WTC11 (cell line): ENCODE results near the gene IGFALS. TPM values are rescaled to one million over a fixed set of nuclear protein-coding genes. Genes with fewer than 3 reads are reported as not detected.

ENCODE experiments used
- ATAC-seq: fragments of 200-7000 bp; cut with Tn5 transposase; 2 replicates; pipeline ENCODE4 v1.10.0; 2021; ENCODE audit warnings: mild to moderate bottlenecking, moderate library complexity
- CTCF ChIA-PET: fragments of 300-600 bp; sonication (Branson Sonifier 250); formaldehyde crosslinking; loops from one replicate; lab custom pipeline; 2021; ENCODE audit warnings: antibody characterized with exemption; lab: Charles Lee
- POLR2A ChIA-PET: fragments of 350-600 bp; sonication (Branson Sonifier 250); formaldehyde crosslinking; loops from one replicate; lab custom pipeline; 2021; ENCODE audit warnings: antibody characterized with exemption; lab: Charles Lee
- DNase-seq: peaks from one replicate; pipeline ENCODE4 v3.0.0; 2021; ENCODE audit warnings: low spot score
- H3K27ac Mint-ChIP-seq: 2 replicates; pipeline ENCODE4 v1.8.0; 2021; ENCODE audit warnings: mixed read lengths
- H3K27me3 Mint-ChIP-seq: 2 replicates; pipeline ENCODE4 v1.8.0; 2021; ENCODE audit warnings: low read depth, mild to moderate bottlenecking, moderate library complexity, mixed read lengths
- H3K36me3 Mint-ChIP-seq: 2 replicates; pipeline ENCODE4 v1.8.0; 2021; ENCODE audit warnings: mixed read lengths
- H3K4me1 Mint-ChIP-seq: 2 replicates; pipeline ENCODE4 v1.8.0; 2022; ENCODE audit warnings: mixed read lengths
- H3K4me3 Mint-ChIP-seq: 2 replicates; pipeline ENCODE4 v1.8.0; 2021; ENCODE audit warnings: mild to moderate bottlenecking, moderate library complexity, mixed read lengths
- H3K9me3 Mint-ChIP-seq: 2 replicates; pipeline ENCODE4 v1.8.0; 2021; ENCODE audit warnings: mixed read lengths
- CREM ChIP-seq: sonication (generic); formaldehyde crosslinking; IDR thresholded peaks from 2 replicates; pipeline ENCODE4 v1.8.1; 2022; ENCODE audit warnings: mild to moderate bottlenecking, missing genetic modification reagents, moderate library complexity
- ETV6 ChIP-seq: sonication (generic); formaldehyde crosslinking; IDR thresholded peaks from 2 replicates; pipeline ENCODE4 v1.8.1; 2022; ENCODE audit warnings: mild to moderate bottlenecking, missing genetic modification reagents
- FOXJ3 ChIP-seq: sonication (generic); formaldehyde crosslinking; IDR thresholded peaks from 2 replicates; pipeline ENCODE4 v1.9.0; 2021; ENCODE audit warnings: missing genetic modification reagents, mild to moderate bottlenecking, borderline replicate concordance
- FOXK1 ChIP-seq: sonication (generic); formaldehyde crosslinking; IDR thresholded peaks from 2 replicates; pipeline ENCODE4 v1.8.0; 2022; ENCODE audit warnings: mild to moderate bottlenecking, moderate library complexity, missing genetic modification reagents
- FOXP1 ChIP-seq: sonication (generic); formaldehyde crosslinking; IDR thresholded peaks from 2 replicates; pipeline ENCODE4 v1.8.0; 2022; ENCODE audit warnings: missing genetic modification reagents, mild to moderate bottlenecking, moderate library complexity, borderline replicate concordance
- GTF2I ChIP-seq: fragments of 250-450 bp; sonication (Bioruptor Pico); conservative IDR thresholded peaks from 2 replicates; pipeline ENCODE4 v1.4.0; 2021; ENCODE audit warnings: mild to moderate bottlenecking
- KAT7 ChIP-seq: sonication (generic); formaldehyde crosslinking; IDR thresholded peaks from 2 replicates; pipeline ENCODE4 v1.8.1; 2023; ENCODE audit warnings: missing genetic modification reagents, mild to moderate bottlenecking, borderline replicate concordance
- NR1H2 ChIP-seq: sonication (generic); formaldehyde crosslinking; IDR thresholded peaks from 2 replicates; pipeline ENCODE4 v1.9.0; 2021; ENCODE audit warnings: mild to moderate bottlenecking, moderate library complexity, missing genetic modification reagents
- NR3C1 ChIP-seq: sonication (generic); formaldehyde crosslinking; conservative IDR thresholded peaks from 2 replicates; pipeline ENCODE4 v1.8.1; 2023; ENCODE audit warnings: low read depth, mild to moderate bottlenecking, missing genetic modification reagents
- OVOL2 ChIP-seq: fragments of 250-450 bp; sonication (Bioruptor Pico); IDR thresholded peaks from 2 replicates; pipeline ENCODE4 v1.9.0; 2021; ENCODE audit warnings: mild to moderate bottlenecking, borderline replicate concordance
- RORB ChIP-seq: fragments of 250-450 bp; sonication (Bioruptor Pico); IDR thresholded peaks from 2 replicates; pipeline ENCODE4 v1.9.0; 2021; ENCODE audit warnings: mild to moderate bottlenecking
- SOX15 ChIP-seq: fragments of 250-450 bp; sonication (Bioruptor Pico); IDR thresholded peaks from 2 replicates; pipeline ENCODE4 v1.9.0; 2021; ENCODE audit warnings: mild to moderate bottlenecking
- TEAD4 ChIP-seq: sonication (generic); formaldehyde crosslinking; IDR thresholded peaks from 2 replicates; pipeline ENCODE4 v1.8.0; 2022; ENCODE audit warnings: mild to moderate bottlenecking, missing genetic modification reagents
- ZNF121 ChIP-seq: sonication (generic); formaldehyde crosslinking; IDR thresholded peaks from 2 replicates; pipeline ENCODE4 v1.8.0; 2023; ENCODE audit warnings: missing genetic modification reagents
- ZNF138 ChIP-seq: sonication (generic); formaldehyde crosslinking; conservative IDR thresholded peaks from 2 replicates; pipeline ENCODE4 v1.8.1; 2022; ENCODE audit warnings: mild to moderate bottlenecking, moderate library complexity, missing genetic modification reagents
- ZNF219 ChIP-seq: sonication (generic); formaldehyde crosslinking; IDR thresholded peaks from 2 replicates; pipeline ENCODE4 v1.8.0; 2023; ENCODE audit warnings: missing genetic modification reagents, mild to moderate bottlenecking, borderline replicate concordance
- ZNF317 ChIP-seq: sonication (generic); formaldehyde crosslinking; IDR thresholded peaks from 2 replicates; pipeline ENCODE4 v1.8.1; 2023; ENCODE audit warnings: low read depth, mild to moderate bottlenecking, moderate library complexity, missing genetic modification reagents, borderline replicate concordance
- ZNF416 ChIP-seq: fragments of 250-450 bp; sonication (Bioruptor Pico); IDR thresholded peaks from 2 replicates; pipeline ENCODE4 v1.9.0; 2021; ENCODE audit warnings: mild to moderate bottlenecking, inconsistent platforms
- ZNF423 ChIP-seq: fragments of 250-450 bp; sonication (Bioruptor Pico); IDR thresholded peaks from 2 replicates; pipeline ENCODE4 v2.1.2; 2022; ENCODE audit warnings: mild to moderate bottlenecking, moderate library complexity
- total RNA-seq: library from RNA; stranded (reverse); gene quantifications from 3 replicates; pipeline ENCODE4 v1.2.3, GENCODE V29; 2021
- TF ChIP-seq, protein P1 (sequence below): sonication (generic); formaldehyde crosslinking; IDR thresholded peaks from 2 replicates; pipeline ENCODE4 v1.8.1; 2023; ENCODE audit warnings: mild to moderate bottlenecking, moderate library complexity, missing genetic modification reagents
- TF ChIP-seq, protein P2 (sequence below): fragments of 200-600 bp; IDR thresholded peaks from 2 replicates; pipeline ENCODE4 v1.8.0; 2022; ENCODE audit warnings: antibody characterized with exemption
- TF ChIP-seq, protein P3 (sequence below): sonication (generic); formaldehyde crosslinking; IDR thresholded peaks from 2 replicates; pipeline ENCODE4 v1.8.0; 2022; ENCODE audit warnings: mild to moderate bottlenecking, missing genetic modification reagents
- TF ChIP-seq, protein P4 (sequence below): sonication (generic); formaldehyde crosslinking; IDR thresholded peaks from 2 replicates; pipeline ENCODE4 v1.8.1; 2023; ENCODE audit warnings: mild to moderate bottlenecking, missing genetic modification reagents, moderate library complexity
- TF ChIP-seq, protein P5 (sequence below): fragments of 250-450 bp; sonication (Bioruptor Pico); IDR thresholded peaks from 2 replicates; pipeline ENCODE4 v1.9.0; 2021; ENCODE audit warnings: moderate library complexity, mild to moderate bottlenecking, inconsistent platforms, borderline replicate concordance
- TF ChIP-seq, protein P6 (sequence below): sonication (generic); formaldehyde crosslinking; IDR thresholded peaks from 2 replicates; pipeline ENCODE4 v1.8.1; 2022; ENCODE audit warnings: missing genetic modification reagents, borderline replicate concordance

Gene IGFALS
- total RNA-seq, 1 experiment from 2014 or later, result not detected

DNA sequence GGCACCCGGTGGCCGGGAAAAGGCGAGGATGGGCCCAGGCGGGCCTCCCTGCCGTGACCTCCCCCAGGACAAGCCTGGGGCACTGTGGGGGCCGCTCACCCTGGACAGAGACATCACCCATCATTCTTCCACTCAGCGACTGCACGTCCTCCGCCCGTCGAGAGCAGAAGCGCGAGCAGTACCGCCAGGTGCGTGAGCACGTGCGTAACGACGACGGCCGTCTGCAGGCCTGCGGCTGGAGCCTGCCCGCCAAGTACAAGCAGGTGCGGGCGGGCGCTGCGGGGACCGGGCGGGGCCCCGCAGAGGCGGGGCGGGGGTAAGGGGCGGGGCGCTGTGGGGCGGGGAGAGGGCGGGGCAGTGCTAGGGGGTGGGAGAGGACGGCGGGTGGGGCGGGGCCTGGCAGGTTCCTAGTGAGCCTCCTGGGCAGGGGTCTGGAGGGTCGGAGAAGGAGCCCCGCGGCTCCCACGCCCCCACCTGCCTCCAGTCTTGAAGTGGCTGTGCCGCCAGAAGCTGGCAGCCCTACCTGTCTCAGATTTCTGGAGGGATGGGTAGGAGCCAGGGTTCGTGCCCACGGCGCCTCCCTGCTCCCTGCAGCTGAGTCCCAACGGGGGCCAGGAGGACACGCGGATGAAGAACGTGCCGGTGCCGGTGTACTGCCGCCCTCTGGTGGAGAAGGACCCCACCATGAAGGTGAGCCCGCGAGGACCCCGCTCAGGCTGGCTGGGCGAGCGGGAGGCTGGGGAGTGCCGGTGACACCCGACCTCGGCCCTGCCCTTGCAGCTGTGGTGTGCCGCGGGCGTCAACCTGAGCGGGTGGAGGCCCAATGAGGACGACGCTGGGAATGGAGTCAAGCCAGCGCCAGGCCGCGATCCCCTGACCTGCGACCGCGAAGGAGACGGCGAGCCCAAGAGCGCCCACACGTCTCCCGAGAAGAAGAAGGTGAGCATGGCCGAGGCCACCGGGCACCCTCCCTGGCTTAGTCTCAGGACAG is 29.7 kb downstream of the IGFALS start (continued):
- peak; percentile 91 for TF ChIP-seq FOXP1 (CRISPR knock-in tag)
- TF ChIP-seq NR1H2 (CRISPR knock-in tag), result no peak
- TF ChIP-seq FOXK1 (CRISPR knock-in tag), result peak; percentile 86
- no peak for TF ChIP-seq OVOL2 (CRISPR knock-in tag)
- 0 out of 2 replicates have a peak, but pooled peaks have one; percentile 53 for TF ChIP-seq NR3C1 (CRISPR knock-in tag)
- TF ChIP-seq ZNF138 (CRISPR knock-in tag), result 0 out of 2 replicates have a peak, but pooled peaks have one; percentile 40
- TF ChIP-seq RORB, result no peak
- 0 out of 2 replicates have a peak, but pooled peaks have one; percentile 64 for TF ChIP-seq ZNF121 (CRISPR knock-in tag)
- peak; percentile 20; the same call in 1 of the 2 replicates for TF ChIP-seq CREM (CRISPR knock-in tag)
- TF ChIP-seq TEAD4, result peak; percentile 82

DNA sequence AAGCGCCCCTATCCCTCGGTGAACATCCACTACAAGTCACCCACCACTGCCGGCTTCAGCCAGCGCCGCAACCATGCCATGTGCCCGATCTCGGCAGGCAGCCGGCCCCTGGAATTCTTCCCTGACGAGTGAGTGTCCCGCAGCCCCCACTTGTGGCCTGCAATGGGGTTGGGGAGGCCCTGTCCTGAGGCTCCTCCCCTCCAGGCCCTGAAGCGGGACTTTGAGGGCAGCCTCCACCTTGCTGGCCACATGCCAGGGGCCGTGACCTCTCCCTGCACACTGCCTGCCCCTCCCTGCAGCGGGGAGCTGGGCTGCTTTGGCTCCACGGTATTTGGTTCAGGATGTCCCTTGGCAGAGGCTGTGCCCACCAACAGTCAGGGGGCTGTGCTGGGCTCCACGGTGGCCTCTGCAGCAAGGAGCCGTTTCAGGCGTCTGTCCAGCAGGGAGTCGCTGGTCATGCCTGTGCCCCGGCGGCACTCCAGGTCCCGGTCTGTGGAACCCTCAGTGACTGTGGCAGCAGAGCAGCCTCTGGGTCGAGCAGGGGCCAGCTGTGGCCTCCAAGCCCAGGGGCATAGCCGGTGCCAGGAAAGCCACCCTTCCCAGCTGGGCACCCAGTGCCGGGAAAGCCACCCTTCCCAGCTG is 30.5 kb downstream of the IGFALS start:
- no peaks in the 10 kb centered on the region for H3K27me3 Mint-ChIP-seq

More for the DNA sequence above, 30.5 kb downstream of the IGFALS start:
- TF ChIP-seq, protein P1, sequence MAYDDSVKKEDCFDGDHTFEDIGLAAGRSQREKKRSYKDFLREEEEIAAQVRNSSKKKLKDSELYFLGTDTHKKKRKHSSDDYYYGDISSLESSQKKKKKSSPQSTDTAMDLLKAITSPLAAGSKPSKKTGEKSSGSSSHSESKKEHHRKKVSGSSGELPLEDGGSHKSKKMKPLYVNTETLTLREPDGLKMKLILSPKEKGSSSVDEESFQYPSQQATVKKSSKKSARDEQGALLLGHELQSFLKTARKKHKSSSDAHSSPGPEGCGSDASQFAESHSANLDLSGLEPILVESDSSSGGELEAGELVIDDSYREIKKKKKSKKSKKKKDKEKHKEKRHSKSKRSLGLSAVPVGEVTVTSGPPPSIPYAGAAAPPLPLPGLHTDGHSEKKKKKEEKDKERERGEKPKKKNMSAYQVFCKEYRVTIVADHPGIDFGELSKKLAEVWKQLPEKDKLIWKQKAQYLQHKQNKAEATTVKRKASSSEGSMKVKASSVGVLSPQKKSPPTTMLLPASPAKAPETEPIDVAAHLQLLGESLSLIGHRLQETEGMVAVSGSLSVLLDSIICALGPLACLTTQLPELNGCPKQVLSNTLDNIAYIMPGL, result no peak
- TF ChIP-seq, protein P2, sequence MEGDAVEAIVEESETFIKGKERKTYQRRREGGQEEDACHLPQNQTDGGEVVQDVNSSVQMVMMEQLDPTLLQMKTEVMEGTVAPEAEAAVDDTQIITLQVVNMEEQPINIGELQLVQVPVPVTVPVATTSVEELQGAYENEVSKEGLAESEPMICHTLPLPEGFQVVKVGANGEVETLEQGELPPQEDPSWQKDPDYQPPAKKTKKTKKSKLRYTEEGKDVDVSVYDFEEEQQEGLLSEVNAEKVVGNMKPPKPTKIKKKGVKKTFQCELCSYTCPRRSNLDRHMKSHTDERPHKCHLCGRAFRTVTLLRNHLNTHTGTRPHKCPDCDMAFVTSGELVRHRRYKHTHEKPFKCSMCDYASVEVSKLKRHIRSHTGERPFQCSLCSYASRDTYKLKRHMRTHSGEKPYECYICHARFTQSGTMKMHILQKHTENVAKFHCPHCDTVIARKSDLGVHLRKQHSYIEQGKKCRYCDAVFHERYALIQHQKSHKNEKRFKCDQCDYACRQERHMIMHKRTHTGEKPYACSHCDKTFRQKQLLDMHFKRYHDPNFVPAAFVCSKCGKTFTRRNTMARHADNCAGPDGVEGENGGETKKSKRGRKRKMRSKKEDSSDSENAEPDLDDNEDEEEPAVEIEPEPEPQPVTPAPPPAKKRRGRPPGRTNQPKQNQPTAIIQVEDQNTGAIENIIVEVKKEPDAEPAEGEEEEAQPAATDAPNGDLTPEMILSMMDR, result no peak
- TF ChIP-seq ZNF416 (CRISPR knock-in tag) (no peak), ETV6 (CRISPR knock-in tag) (no peak), KAT7 (no peak), FOXJ3 (CRISPR knock-in tag) (no peak), ZNF219 (no peak), ZNF317 (CRISPR knock-in tag) (no peak), SOX15 (CRISPR knock-in tag) (no peak), FOXP1 (CRISPR knock-in tag) (no peak), TEAD4 (no peak), NR1H2 (CRISPR knock-in tag) (no peak), GTF2I (no peak), ZNF423 (CRISPR knock-in tag) (no peak)
- TF ChIP-seq, protein P3, sequence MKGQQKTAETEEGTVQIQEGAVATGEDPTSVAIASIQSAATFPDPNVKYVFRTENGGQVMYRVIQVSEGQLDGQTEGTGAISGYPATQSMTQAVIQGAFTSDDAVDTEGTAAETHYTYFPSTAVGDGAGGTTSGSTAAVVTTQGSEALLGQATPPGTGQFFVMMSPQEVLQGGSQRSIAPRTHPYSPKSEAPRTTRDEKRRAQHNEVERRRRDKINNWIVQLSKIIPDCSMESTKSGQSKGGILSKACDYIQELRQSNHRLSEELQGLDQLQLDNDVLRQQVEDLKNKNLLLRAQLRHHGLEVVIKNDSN (CRISPR knock-in tag), result no peak
- TF ChIP-seq, protein P4, sequence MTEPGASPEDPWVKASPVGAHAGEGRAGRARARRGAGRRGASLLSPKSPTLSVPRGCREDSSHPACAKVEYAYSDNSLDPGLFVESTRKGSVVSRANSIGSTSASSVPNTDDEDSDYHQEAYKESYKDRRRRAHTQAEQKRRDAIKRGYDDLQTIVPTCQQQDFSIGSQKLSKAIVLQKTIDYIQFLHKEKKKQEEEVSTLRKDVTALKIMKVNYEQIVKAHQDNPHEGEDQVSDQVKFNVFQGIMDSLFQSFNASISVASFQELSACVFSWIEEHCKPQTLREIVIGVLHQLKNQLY (CRISPR knock-in tag), result no peak
- TF ChIP-seq, protein P5, sequence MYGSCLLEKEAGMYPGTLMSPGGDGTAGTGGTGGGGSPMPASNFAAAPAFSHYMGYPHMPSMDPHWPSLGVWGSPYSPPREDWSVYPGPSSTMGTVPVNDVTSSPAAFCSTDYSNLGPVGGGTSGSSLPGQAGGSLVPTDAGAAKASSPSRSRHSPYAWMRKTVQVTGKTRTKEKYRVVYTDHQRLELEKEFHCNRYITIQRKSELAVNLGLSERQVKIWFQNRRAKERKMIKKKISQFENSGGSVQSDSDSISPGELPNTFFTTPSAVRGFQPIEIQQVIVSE (CRISPR knock-in tag), result no peak
- TF ChIP-seq, protein P6, sequence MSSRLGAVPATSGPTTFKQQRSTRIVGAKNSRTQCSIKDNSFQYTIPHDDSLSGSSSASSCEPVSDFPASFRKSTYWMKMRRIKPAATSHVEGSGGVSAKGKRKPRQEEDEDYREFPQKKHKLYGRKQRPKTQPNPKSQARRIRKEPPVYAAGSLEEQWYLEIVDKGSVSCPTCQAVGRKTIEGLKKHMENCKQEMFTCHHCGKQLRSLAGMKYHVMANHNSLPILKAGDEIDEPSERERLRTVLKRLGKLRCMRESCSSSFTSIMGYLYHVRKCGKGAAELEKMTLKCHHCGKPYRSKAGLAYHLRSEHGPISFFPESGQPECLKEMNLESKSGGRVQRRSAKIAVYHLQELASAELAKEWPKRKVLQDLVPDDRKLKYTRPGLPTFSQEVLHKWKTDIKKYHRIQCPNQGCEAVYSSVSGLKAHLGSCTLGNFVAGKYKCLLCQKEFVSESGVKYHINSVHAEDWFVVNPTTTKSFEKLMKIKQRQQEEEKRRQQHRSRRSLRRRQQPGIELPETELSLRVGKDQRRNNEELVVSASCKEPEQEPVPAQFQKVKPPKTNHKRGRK (CRISPR knock-in tag), result no peak
- TF ChIP-seq, all 79 proteins: peak for 0
- CTCF ChIA-PET, result interaction anchor here (0.9 to 2.5 kb wide), 4 partner anchors 10 to 57 kb away, joined by 6 to 17 read pairs (median 12); partner anchors contain the start of genes EME2, MAPK8IP3, MRPS34 and NUBP2
- Mint-ChIP-seq H3K4me3 (no peak overlapping the region), H3K27ac (no peak overlapping the region), H3K4me1 (no peaks in the 10 kb centered on the region), H3K9me3 (no peaks in the 10 kb centered on the region), H3K36me3 (no peaks in the 10 kb centered on the region; the same call in 1 of the 2 replicates)
- no peak for ATAC-seq
- POLR2A ChIA-PET, result interaction anchor here (1.1 to 1.9 kb wide), 2 partner anchors 11 to 20 kb away, joined by 4 to 7 read pairs; partner anchors contain the start of genes NUBP2 and SPSB3
- DNase-seq, result peak; percentile 45
